ENCODE measurements around the gene MSX2. TPM values are rescaled to one million over a fixed set of nuclear protein-coding genes. Genes with fewer than 3 reads are reported as not detected.

MSX2 gene
- total RNA-seq, 1 donor from 2014 or later: not detected

GRCh38 chr5:174718880-174719610, 5.3 kb upstream of the MSX2 start:
- intact Hi-C loops (cut with DNase I): no loop called here
- no peak overlapping the region for H3K4me3 ChIP-seq
- peaks cover 14% of the 10 kb centered on the region for H3K27me3 ChIP-seq
- no peak for DNase-seq (ENCODE audit: low spot score in 2 of 2)
- H3K4me1 ChIP-seq: no peaks in the 10 kb centered on the region
- H3K36me3 ChIP-seq: no peaks in the 10 kb centered on the region
- no peak overlapping the region for H3K27ac ChIP-seq
- TF ChIP-seq CTCF (IDR thresholded peaks at IDR 0.05): no peak
- no peaks in the 10 kb centered on the region for H3K9me3 ChIP-seq

- Histone ChIP-seq H3K4me3 (no peak overlapping the region), H3K36me3 (no peaks in the 10 kb centered on the region), H3K9me3 (no peaks in the 10 kb centered on the region), H3K4me1 (no peaks in the 10 kb centered on the region), H3K27me3 (peaks cover 15% of the 10 kb centered on the region), H3K27ac (no peak overlapping the region)
- intact Hi-C loops (cut with DNase I): loop anchor here (10.0 kb wide), 2 partner anchors 185 to 375 kb away; no protein-coding TSS in a partner anchor
- no peak for DNase-seq (ENCODE audit: low spot score in 2 of 2)
- TF ChIP-seq CTCF (IDR thresholded peaks at IDR 0.05): no peak
Observed at GRCh38 chr5:174719793-174720611, 4.4 kb upstream of the MSX2 start.

GRCh38 chr5:174720612-174721529, 3.5 kb upstream of the MSX2 start:
- Histone ChIP-seq H3K27me3 (peaks cover 21% of the 10 kb centered on the region), H3K27ac (no peak overlapping the region), H3K4me1 (no peaks in the 10 kb centered on the region), H3K36me3 (no peaks in the 10 kb centered on the region), H3K9me3 (no peaks in the 10 kb centered on the region), H3K4me3 (peak overlapping the region; percentile 18 to 36)
- DNase-seq (ENCODE audit: low spot score in 2 of 2): no peak
- TF ChIP-seq CTCF (IDR thresholded peaks at IDR 0.05): no peak
- intact Hi-C loops (cut with DNase I): loop anchor here (10.0 kb wide), 2 partner anchors 186 to 376 kb away; no protein-coding TSS in a partner anchor

- intact Hi-C loops (cut with DNase I): loop anchor here (10.0 kb wide), 2 partner anchors 187 to 377 kb away; no protein-coding TSS in a partner anchor
- Histone ChIP-seq H3K9me3 (no peaks in the 10 kb centered on the region), H3K27ac (no peak overlapping the region), H3K4me3 (peak overlapping the region; percentile 18 to 36), H3K4me1 (no peaks in the 10 kb centered on the region), H3K27me3 (peaks cover 21% of the 10 kb centered on the region), H3K36me3 (no peaks in the 10 kb centered on the region)
- no peak for TF ChIP-seq CTCF (IDR thresholded peaks at IDR 0.05)
- no peak for DNase-seq (ENCODE audit: low spot score in 2 of 2)
Observed at GRCh38 chr5:174721530-174722432, 2.6 kb upstream of the MSX2 start.
